Naive thymus-derived CD4-positive, alpha-beta T cell (primary cell): ENCODE results near the gene PANK4. TPM values are rescaled to one million over a fixed set of nuclear protein-coding genes. Genes with fewer than 3 reads are reported as not detected.

Experiments used
- ATAC-seq: fragments of 150-1000 bp; cut with Tn5 transposase; 2 replicates; pipeline ENCODE4 v1.10.0; 2021; ENCODE audit warnings: mild to moderate bottlenecking, moderate library complexity
- CTCF ChIA-PET: fragments of 350-600 bp; sonication (Branson Sonifier 250); formaldehyde crosslinking; loops from one replicate; lab custom pipeline; 2021; ENCODE audit warnings: antibody characterized with exemption; lab: Charles Lee
- POLR2A ChIA-PET: fragments of 350-600 bp; sonication (Branson Sonifier 250); formaldehyde crosslinking; loops from one replicate; lab custom pipeline; 2021; ENCODE audit warnings: antibody characterized with exemption, inconsistent platforms; lab: Charles Lee
- DNase-seq, 9 donors: peaks; one replicate each; pipeline versions ENCODE4 v3.0.0 to v3.0.0-alpha.2; 2020 to 2022; ENCODE audit warnings: mixed read lengths in 1 of 9
- H3K27ac ChIP-seq: one replicate; pipeline ENCODE4 v1.7.0; 2013; ENCODE audit warnings: mild to moderate bottlenecking, low read depth, low read length, moderate library complexity
- H3K27me3 ChIP-seq, 2 donors: one replicate each; pipeline ENCODE4 v1.7.0; 2013; ENCODE audit warnings: low read length in 2 of 2, mild to moderate bottlenecking in 2 of 2, moderate library complexity in 2 of 2; ENCODE audit not compliant: control insufficient read depth in 2 of 2, insufficient read depth in 2 of 2
- H3K36me3 ChIP-seq, 3 experiments: 1 replicate in 2 of 3; 2 replicates in 1 of 3; pipeline ENCODE4 v1.7.0; 2013; ENCODE audit warnings: low read length in 3 of 3, mild to moderate bottlenecking in 3 of 3, moderate library complexity in 1 of 3; ENCODE audit not compliant: insufficient read depth in 3 of 3, control insufficient read depth in 2 of 3
- H3K4me1 ChIP-seq, 2 donors: one replicate each; pipeline ENCODE4 v1.7.0; 2013; ENCODE audit warnings: low read length in 2 of 2, mild to moderate bottlenecking in 2 of 2, moderate library complexity in 1 of 2; ENCODE audit not compliant: control insufficient read depth in 2 of 2, insufficient read depth in 2 of 2
- H3K4me3 ChIP-seq: 2 replicates; pipeline ENCODE4 v1.7.0; 2013; ENCODE audit warnings: mild to moderate bottlenecking, low read length
- H3K9me3 ChIP-seq, 3 experiments: 1 replicate in 2 of 3; 2 replicates in 1 of 3; pipeline ENCODE4 v1.7.0; 2013; ENCODE audit warnings: low read length in 3 of 3; ENCODE audit not compliant: control insufficient read depth in 2 of 3
- H3K27ac Mint-ChIP-seq, 9 donors: one replicate each; pipeline ENCODE4 v1.8.0; 2020 to 2022; ENCODE audit warnings: mixed read lengths in 9 of 9, mild to moderate bottlenecking in 8 of 9, moderate library complexity in 5 of 9, inconsistent platforms in 2 of 9
- H3K27me3 Mint-ChIP-seq, 5 donors: one replicate each; pipeline ENCODE4 v1.8.0; 2021 to 2022; ENCODE audit warnings: mixed read lengths in 5 of 5, mild to moderate bottlenecking in 1 of 5
- H3K36me3 Mint-ChIP-seq, 5 donors: one replicate each; pipeline ENCODE4 v1.8.0; 2020 to 2022; ENCODE audit warnings: mixed read lengths in 5 of 5, mild to moderate bottlenecking in 3 of 5, inconsistent platforms in 1 of 5
- H3K4me1 Mint-ChIP-seq, 7 donors: one replicate each; pipeline ENCODE4 v1.8.0; 2020 to 2022; ENCODE audit warnings: mixed read lengths in 7 of 7, mild to moderate bottlenecking in 3 of 7, inconsistent platforms in 1 of 7
- H3K4me3 Mint-ChIP-seq, 10 donors: one replicate each; pipeline ENCODE4 v1.8.0; 2020 to 2022; ENCODE audit warnings: mild to moderate bottlenecking in 10 of 10, mixed read lengths in 10 of 10, moderate library complexity in 6 of 10, inconsistent platforms in 2 of 10
- H3K9me3 Mint-ChIP-seq, 11 donors: one replicate each; pipeline ENCODE4 v1.8.0; 2020 to 2022; ENCODE audit warnings: mixed read lengths in 11 of 11, mild to moderate bottlenecking in 4 of 11, inconsistent platforms in 1 of 11, moderate library complexity in 1 of 11
- intact Hi-C, 2 donors: fragments of 100-400 bp; cut with micrococcal nuclease; formaldehyde crosslinking; loops; one replicate each; pipeline ENCODE4 v1.15.1; 2023
- polyA plus RNA-seq, 2 donors: library from polyadenylated mRNA; unstranded; fragments of 300-500 nt; fragmentation: Illumina TruSeq; gene quantifications; one replicate each; pipeline ENCODE4 v1.2.3, GENCODE V29; 2021
- total RNA-seq, 6 experiments: library from RNA in 5 of 6; stranded (reverse) in 5 of 6; gene quantifications; 1 replicate in 5 of 6; 2 replicates in 1 of 6; pipeline ENCODE4 v1.2.3 and lab custom pipeline; 2021 to 2026

The PANK4 gene
- total and polyA plus RNA-seq, 7 experiments from 2014 or later, result 12.7 to 91.2 (median 64.4) TPM

DNA sequence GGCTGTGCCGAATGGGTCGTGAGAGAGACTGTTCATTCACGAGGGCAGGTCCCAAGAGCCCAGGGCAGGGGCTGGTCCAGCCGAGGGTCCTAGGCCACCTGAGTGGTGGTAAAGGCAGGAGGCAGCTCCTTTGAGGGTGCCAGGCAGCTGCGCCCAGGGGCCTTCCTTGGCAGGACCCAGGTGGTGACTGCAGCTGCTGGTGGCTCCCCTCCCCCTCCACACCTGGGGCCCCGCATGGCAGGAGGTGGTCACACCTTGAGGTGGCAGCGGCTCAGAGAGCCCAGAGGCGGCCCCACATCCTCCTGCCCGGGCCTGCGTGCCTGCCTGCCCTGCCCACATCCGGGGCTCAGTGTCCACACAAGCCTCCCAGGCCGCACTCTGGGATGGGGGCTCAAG is 60.1 kb downstream of the PANK4 start:
- DNase-seq (no peak), ATAC-seq (no peak)
- peaks cover 0 to 11% (median 0%) of the 10 kb centered on the region in 7 donors for H3K4me1 Mint-ChIP-seq
- POLR2A ChIA-PET, result no interaction called here
- no peaks in the 10 kb centered on the region for H3K36me3 Mint-ChIP-seq
- peak overlapping the region in 2 of 10 donors; percentile 25 to 64 for H3K4me3 Mint-ChIP-seq
- intact Hi-C loops, result no loop called here
- peaks cover 0 to 13% of the 10 kb centered on the region in 2 donors for H3K4me1 ChIP-seq
- H3K4me3 ChIP-seq, result no peak overlapping the region
- H3K36me3 ChIP-seq, result no peaks in the 10 kb centered on the region
- CTCF ChIA-PET, result no interaction called here
- H3K27ac ChIP-seq, result no peak overlapping the region
- no peaks in the 10 kb centered on the region for H3K9me3 Mint-ChIP-seq
- no peak overlapping the region for H3K27ac Mint-ChIP-seq
- H3K27me3 ChIP-seq, result no peaks in the 10 kb centered on the region
- peaks cover 0 to 5% (median 5%) of the 10 kb centered on the region in 5 donors for H3K27me3 Mint-ChIP-seq
- no peaks in the 10 kb centered on the region for H3K9me3 ChIP-seq

DNA sequence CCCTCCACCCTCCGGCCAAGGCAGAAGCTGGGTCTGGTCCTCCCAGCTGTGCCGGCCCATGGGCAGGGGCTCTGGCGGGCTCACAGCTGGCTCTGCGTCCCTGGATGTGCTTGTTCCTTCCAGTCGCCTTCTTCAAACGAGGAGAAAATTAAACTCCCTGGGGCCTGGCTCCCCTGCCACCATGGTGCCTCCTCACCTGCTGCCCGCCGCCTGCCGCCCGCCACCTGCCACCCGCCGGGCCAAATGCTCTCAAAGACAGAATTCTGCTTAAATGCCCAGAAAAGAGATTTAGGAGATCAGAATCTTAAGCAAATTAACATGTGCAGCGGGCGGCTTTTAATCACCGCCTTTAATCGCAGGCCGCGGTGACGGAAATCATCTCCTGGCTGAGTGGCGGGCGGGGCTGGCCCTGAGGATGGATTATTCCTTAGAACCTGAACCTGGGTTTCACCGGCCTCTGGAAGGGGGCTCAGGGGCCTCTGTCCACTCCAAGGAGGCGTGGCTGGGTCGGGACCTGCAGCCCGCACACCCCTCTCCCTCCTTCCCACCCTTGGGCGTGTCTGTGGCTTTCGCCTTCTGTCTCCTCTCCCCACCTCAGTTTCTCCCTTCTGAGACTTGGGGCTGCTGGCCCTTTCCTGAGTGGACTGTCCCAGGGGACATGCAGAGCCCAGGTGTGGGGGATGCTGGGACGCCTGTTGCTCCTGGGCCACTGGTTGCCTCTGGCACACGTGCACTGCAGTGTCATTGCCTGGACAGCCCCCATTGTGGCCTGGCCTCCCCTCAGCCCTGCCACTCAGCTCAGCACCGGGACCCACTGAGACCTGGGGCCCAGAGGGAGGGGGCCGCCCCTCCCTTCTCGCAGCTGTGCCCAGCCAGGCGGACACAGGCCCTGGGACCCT is 60.8 kb downstream of the PANK4 start:
- H3K9me3 Mint-ChIP-seq, result no peaks in the 10 kb centered on the region
- DNase-seq, result no peak
- Histone ChIP-seq H3K9me3 (no peaks in the 10 kb centered on the region), H3K4me1 (peaks cover 0 to 13% of the 10 kb centered on the region in 2 donors), H3K36me3 (no peaks in the 10 kb centered on the region), H3K4me3 (no peak overlapping the region), H3K27ac (no peak overlapping the region), H3K27me3 (no peaks in the 10 kb centered on the region)
- ChIA-PET CTCF (no interaction called here), POLR2A (no interaction called here)
- H3K27me3 Mint-ChIP-seq, result peaks cover 0 to 5% (median 5%) of the 10 kb centered on the region in 5 donors
- ATAC-seq, result no peak
- H3K36me3 Mint-ChIP-seq, result no peaks in the 10 kb centered on the region
- intact Hi-C loops, result no loop called here
- peaks cover 0 to 11% (median 0%) of the 10 kb centered on the region in 7 donors for H3K4me1 Mint-ChIP-seq
- H3K4me3 Mint-ChIP-seq, result no peak overlapping the region
- H3K27ac Mint-ChIP-seq, result no peak overlapping the region

DNA sequence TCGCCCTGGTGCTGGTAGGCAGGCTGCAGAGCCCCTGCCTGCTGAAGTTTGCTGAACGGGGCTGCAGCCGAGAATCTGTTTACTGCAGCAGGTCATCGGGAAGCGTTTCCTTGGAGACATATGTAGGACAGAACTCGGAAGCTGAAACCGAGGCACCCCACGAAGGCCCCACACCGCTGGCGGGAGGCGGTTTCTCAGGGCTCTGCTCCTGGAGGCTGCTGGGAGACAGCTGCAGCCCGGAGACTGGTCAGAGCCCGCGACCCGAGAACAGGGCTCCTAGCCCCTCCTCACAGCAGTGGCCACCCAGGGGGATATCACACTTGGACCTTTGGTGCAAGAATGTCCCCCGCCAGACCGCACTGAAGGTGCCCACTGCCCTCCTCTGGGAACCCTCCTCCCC is 63.0 kb downstream of the PANK4 start:
- ATAC-seq (no peak), DNase-seq (no peak)
- peaks cover 0 to 5% (median 5%) of the 10 kb centered on the region in 5 donors for H3K27me3 Mint-ChIP-seq
- ChIA-PET CTCF (interaction anchor here (0.5 kb wide), 1 partner anchor 132 kb away, joined by 6 read pairs; no protein-coding TSS in a partner anchor), POLR2A (no interaction called here)
- Histone ChIP-seq H3K4me3 (no peak overlapping the region), H3K36me3 (no peaks in the 10 kb centered on the region), H3K27ac (no peak overlapping the region), H3K4me1 (peaks cover 0 to 13% of the 10 kb centered on the region in 2 donors), H3K27me3 (no peaks in the 10 kb centered on the region), H3K9me3 (no peaks in the 10 kb centered on the region)
- H3K9me3 Mint-ChIP-seq, result no peaks in the 10 kb centered on the region
- no peak overlapping the region for H3K4me3 Mint-ChIP-seq
- no peaks in the 10 kb centered on the region for H3K36me3 Mint-ChIP-seq
- H3K27ac Mint-ChIP-seq, result no peak overlapping the region
- peaks cover 0 to 11% (median 0%) of the 10 kb centered on the region in 7 donors for H3K4me1 Mint-ChIP-seq
- intact Hi-C loops, result no loop called here

DNA sequence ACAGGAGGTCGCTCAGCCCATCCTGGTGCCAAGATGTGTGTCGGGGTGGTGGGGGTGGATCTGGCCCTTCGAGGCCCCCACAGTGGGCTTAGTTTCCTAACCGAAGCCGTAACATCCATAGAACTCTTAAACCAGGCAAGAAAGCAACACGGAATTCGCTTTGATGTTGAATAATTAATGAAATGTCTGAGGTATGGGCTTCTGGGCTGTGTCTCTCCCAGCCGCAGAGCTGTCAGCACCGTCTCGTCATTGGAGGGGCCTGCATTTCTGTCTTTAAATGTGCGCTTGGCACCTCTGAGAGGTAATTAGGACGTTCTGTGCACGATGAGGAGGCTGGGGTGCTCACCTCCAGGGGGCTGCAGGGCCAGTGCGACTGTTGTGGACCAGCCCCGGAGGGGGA is 63.6 kb downstream of the PANK4 start:
- H3K4me3 ChIP-seq, result no peak overlapping the region
- H3K36me3 Mint-ChIP-seq, result no peaks in the 10 kb centered on the region
- ATAC-seq (no peak), DNase-seq (no peak)
- H3K27me3 Mint-ChIP-seq, result peaks cover 0 to 5% (median 5%) of the 10 kb centered on the region in 5 donors
- no peaks in the 10 kb centered on the region for H3K9me3 Mint-ChIP-seq
- no peaks in the 10 kb centered on the region for H3K9me3 ChIP-seq
- ChIA-PET POLR2A (no interaction called here), CTCF (no interaction called here)
- intact Hi-C loops, result no loop called here
- H3K27ac Mint-ChIP-seq, result no peak overlapping the region
- no peaks in the 10 kb centered on the region for H3K27me3 ChIP-seq
- no peaks in the 10 kb centered on the region for H3K36me3 ChIP-seq
- H3K4me3 Mint-ChIP-seq, result no peak overlapping the region
- H3K4me1 Mint-ChIP-seq, result peaks cover 0 to 11% (median 0%) of the 10 kb centered on the region in 7 donors
- H3K27ac ChIP-seq, result no peak overlapping the region
- peaks cover 0 to 13% of the 10 kb centered on the region in 2 donors for H3K4me1 ChIP-seq

DNA sequence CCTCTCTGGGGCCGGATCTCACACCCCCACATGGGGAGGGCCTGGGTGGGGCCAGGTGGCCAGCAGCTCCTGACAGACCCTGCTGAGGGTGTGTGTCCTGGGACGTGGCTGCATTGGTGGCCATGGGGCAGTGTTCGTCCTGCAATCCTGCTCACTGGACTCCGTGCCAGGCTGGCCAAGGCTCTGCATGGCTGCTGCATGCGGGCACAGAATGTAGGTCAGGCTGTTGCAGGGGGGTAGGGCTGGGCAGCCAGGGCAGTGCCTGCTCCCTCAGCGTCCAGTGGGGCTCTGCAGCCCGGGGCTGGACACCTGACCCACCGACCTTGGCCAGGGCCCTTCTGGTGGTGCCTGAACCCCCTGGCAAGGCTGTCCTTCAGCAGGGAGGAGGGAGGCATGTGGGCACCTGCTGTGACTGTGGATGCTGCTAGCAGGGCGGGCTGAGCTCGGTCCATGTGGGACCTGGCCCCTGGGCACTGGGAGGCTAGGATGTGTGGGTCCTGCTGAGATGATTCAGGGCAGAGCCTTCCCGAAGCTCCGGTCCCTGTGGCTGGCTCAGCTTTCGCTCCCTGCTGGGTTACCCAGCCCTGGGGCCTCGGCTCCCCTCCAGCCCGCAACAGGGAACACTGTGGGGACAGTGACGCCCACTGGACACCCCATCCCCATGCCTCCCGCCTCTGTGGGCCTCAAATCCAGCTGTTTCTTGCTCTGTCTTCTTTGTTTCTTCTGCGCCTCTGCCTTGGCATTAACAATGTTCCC is 65.2 kb downstream of the PANK4 start:
- Mint-ChIP-seq H3K27me3 (peaks cover 0 to 5% (median 5%) of the 10 kb centered on the region in 5 donors), H3K27ac (no peak overlapping the region), H3K4me3 (no peak overlapping the region), H3K36me3 (no peaks in the 10 kb centered on the region), H3K9me3 (no peaks in the 10 kb centered on the region), H3K4me1 (peaks cover 0 to 9% (median 0%) of the 10 kb centered on the region in 7 donors)
- DNase-seq, result no peak
- Histone ChIP-seq H3K4me3 (no peak overlapping the region), H3K4me1 (peaks cover 0 to 5% of the 10 kb centered on the region in 2 donors), H3K27ac (no peak overlapping the region), H3K9me3 (no peaks in the 10 kb centered on the region), H3K36me3 (no peaks in the 10 kb centered on the region), H3K27me3 (no peaks in the 10 kb centered on the region)
- CTCF ChIA-PET, result no interaction called here
- intact Hi-C loops, result no loop called here
- POLR2A ChIA-PET, result no interaction called here
- ATAC-seq, result no peak

- POLR2A ChIA-PET, result no interaction called here
- no peaks in the 10 kb centered on the region for H3K36me3 Mint-ChIP-seq
- peaks cover 0 to 5% (median 5%) of the 10 kb centered on the region in 5 donors for H3K27me3 Mint-ChIP-seq
- Histone ChIP-seq H3K27me3 (no peaks in the 10 kb centered on the region), H3K36me3 (no peaks in the 10 kb centered on the region), H3K4me3 (no peak overlapping the region), H3K4me1 (no peaks in the 10 kb centered on the region), H3K27ac (no peak overlapping the region), H3K9me3 (no peaks in the 10 kb centered on the region)
- no peak overlapping the region for H3K4me3 Mint-ChIP-seq
- CTCF ChIA-PET, result no interaction called here
- DNase-seq (no peak), ATAC-seq (no peak)
- no peak overlapping the region for H3K27ac Mint-ChIP-seq
- peaks cover 0 to 9% (median 0%) of the 10 kb centered on the region in 7 donors for H3K4me1 Mint-ChIP-seq
- no peaks in the 10 kb centered on the region for H3K9me3 Mint-ChIP-seq
- intact Hi-C loops, result no loop called here
Measured at GRCh38 chr1:2460203-2460602, 66.2 kb downstream of the PANK4 start.
